NCI-H1092 treated with DMSO at 0.1 percent for 48 hours (cell line): Measurements from ENCODE around the gene SPATA1.
"Not testable (repeated sequence)": the region's sequence is repeated elsewhere in the genome, so short reads cannot be mapped to it uniquely, and the experiment has no call there.

Experiments
- DNase-seq: peaks from one replicate; lab custom pipeline; 2025; lab: John Stamatoyannopoulos, UW

The SPATA1 gene

DNA sequence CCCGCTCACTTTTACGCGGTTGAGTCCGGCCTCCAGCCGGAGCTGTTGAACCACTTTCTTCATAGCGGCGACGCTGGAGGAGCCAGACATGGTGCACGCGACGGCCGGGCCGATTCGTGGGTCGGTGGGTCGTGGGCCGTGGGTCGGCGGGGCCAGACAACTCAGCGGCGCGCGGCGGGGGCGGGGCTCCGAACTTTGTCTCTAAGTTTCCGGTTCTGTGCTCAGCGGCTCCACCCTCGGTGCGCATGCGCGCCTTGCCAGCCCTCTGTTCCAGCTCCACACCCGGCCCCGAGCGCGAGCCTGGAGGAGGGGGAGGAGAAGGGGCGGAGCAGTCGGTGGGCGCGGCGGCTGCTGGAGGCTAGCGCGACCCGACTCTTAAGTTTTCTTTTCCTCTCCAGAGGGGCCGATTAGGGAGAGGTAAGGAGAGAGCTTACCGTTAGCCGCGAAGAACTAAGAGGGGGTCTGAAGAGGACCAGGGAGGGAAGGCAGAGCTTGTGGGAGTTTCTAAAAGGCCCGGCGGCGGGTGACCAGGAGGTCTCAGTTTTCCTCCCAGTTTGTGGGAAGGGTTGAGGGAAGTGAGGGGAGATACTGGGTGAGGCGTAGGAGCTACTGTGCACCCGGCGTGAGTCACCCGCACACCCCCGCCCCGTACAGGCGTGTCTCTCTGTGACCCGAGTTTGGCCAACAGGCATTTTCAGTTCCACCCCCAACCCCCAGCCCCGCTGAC lies at the start of gene SPATA1, which contains the start of gene GNG5:
SPATA1 (plus strand) TSS at position 385 of the 727 bp plus-strand sequence. CDS start 9,974 bp downstream, outside the sequence.
GNG5 (minus strand) TSS at position 580 of the 727 bp plus-strand sequence; CDS start at position 90, 490 bp downstream.
- DNase-seq, result peak; percentile 94

DNA sequence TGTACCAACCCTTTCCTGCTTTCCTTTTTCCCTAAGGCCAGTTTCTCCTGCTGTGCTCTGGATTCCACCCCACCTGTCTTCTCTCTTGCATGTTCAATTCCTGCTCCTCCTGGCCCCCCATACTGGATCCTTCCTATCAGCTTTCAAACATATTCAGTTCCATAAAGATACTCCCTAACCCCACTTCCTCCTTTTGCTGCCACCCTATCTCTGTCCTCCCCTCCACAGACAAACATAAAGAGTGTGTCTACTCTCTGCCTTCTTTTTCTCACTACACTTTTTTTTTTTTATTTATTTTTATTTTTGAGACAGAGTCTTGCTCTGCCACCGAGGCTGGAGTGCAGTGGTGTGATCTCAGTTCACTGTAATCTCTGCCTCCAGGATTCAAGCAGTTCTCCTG lies 44.1 kb upstream of the SPATA1 start:
- no peak for DNase-seq

DNA sequence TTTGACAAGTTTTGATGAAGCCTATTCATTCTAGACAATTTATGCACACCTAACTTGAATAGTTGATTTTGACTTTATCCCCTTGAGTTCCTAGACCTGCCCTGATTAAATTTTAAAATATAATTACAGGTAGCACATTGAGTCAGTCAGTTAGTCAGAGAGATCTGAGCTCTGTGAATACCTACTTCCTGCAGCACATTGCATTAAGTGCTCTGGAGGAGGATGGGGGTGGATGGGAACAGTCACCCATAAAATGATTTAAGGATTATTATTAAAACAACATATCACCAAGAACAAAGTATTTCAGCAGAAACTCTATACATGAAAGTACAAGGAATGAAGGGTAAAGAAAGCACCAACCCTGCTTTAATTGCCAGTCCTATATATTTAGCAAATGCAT lies 38.9 kb upstream of the SPATA1 start:
- DNase-seq, result no peak

- DNase-seq, result no peak
These were observed 30.0 kb upstream of the SPATA1 start for GRCh38 chr1:84476225-84476624.

- DNase-seq, result peak; percentile 87
These were observed 27.0 kb upstream of the SPATA1 start, which contains the start of gene RPF1 for GRCh38 chr1:84478876-84479868. TSS of gene RPF1 (plus strand) at chr1:84479266. CDS start at chr1:84479282, 16 bp downstream.

DNA sequence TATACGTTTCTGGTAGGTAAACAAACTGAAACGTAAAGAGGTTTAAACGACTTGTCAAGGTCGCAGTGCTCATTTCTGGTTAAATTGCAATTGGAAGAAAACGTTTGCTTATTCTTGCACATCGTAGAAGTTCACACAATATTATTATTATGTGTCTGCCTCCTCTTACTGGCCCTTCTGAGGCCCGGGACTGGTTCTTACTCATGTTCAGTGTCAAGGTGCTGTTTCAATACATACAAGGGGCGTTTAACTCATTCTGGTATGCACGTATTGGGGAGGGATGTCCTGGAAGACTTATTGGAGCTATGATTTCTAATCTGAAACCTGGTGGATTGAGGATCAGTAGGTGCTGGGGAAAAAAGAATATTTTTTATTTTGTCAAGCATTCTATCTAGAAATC lies 26.2 kb upstream of the SPATA1 start:
- no peak for DNase-seq

DNA sequence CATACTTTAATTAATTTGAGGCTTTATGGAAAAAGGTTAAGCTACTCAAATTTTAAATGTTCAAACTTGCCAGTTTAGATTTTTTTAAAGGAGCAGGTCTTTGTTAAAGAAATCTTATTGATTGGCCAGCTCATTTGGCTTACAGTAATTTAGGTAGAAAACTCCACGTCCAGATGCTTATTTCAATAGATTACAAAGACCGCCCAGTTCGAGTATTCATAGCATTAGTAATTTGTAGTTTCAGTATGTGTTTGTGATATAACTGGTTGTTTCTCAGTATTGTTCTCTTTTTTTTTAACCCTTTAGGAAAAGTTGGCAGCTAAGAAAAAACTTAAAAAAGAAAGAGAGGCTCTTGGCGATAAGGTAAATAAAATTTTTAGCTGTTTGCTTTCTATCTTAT lies 25.5 kb upstream of the SPATA1 start:
- DNase-seq, result no peak

GRCh38 chr1:84481317-84481716 lies 24.9 kb upstream of the SPATA1 start:
- no peak for DNase-seq

DNA sequence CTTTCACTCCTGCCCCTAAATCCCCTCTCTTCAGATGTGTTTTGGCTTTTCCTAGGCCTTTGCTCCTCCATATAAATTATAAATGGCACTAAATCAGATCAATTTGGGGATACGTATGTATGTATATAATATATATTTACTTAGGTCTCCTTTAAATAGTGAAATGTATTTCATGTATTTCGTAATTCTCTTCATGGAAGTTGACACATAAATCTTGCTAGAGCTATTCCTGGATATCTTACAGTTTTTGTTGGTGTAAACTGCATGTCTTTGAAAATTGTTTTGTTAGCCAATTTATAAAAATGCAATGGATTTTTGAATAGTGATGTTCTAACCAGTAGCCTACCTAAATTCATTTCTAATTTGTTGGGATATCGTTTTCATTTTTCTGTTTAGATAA lies 18.1 kb upstream of the SPATA1 start:
- DNase-seq, result no peak

DNA sequence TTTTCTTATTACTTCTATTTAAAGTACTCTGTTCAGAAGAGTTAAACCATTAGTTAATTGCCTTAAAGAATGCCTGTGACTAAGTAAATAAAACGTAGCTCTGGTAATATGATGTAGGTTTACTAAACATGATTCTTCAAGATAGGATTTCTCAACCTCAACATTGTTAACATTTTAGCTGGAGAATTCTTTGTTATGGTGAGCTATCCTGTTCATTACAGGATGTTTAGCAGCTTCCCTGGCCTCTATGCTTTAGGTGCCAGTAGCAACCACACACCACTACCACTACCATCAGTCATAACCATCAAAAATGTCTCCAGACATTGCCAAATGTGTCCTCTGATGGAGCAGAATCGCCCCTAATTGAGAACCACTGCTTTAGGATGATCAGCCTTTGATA lies 16.4 kb upstream of the SPATA1 start:
- DNase-seq, result no peak

GRCh38 chr1:84492726-84493125 lies 13.5 kb upstream of the SPATA1 start:
- no peak for DNase-seq

DNA sequence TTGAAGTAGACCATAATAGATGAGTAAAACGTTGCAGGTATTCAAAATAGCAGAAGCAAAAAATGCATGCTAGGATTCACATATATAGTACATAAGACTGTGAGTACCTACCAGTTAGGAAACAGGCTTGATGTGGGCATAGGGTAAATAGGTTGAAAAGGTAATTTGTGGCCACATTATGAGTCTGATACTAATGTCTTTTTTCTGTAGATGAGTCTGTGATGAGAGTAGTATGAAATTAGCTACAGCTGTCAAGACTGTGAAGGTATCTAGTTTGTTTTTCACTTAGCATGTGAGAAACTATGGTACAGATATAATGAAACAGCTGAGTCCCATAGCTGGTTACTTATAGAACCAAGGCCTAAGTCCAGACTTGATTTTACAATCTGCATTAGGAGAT lies 12.4 kb upstream of the SPATA1 start:
- no peak for DNase-seq

DNA sequence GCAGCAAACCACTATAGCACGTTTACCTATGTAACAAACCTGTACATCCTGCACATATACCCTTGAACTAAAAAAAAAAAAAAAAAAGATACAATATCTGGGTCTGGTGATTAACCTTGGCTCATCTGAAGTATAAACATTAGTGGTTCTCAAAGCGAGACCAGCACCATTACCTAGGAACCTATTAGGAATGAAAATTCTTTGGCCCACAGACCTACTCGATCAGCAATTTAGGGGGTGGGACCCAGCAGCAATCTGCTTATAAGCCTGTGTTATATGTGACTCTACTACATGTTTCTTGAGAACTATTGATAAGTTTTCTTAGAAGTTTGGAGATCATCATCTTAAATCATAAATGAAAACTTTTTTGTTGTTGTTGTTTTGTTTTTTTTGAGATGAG lies 9.7 kb upstream of the SPATA1 start:
- DNase-seq, result no peak

- no peak for DNase-seq
These were observed 8.4 kb upstream of the SPATA1 start for GRCh38 chr1:84497631-84498275.

GRCh38 chr1:84502927-84503326 lies 3.3 kb upstream of the SPATA1 start:
- no peak for DNase-seq

- no peak for DNase-seq
These were observed 1.4 kb upstream of the SPATA1 start for GRCh38 chr1:84504580-84505492.

- peak; percentile 69 for DNase-seq
These were observed 639 bp upstream of the SPATA1 start for GRCh38 chr1:84505493-84506001.

DNA sequence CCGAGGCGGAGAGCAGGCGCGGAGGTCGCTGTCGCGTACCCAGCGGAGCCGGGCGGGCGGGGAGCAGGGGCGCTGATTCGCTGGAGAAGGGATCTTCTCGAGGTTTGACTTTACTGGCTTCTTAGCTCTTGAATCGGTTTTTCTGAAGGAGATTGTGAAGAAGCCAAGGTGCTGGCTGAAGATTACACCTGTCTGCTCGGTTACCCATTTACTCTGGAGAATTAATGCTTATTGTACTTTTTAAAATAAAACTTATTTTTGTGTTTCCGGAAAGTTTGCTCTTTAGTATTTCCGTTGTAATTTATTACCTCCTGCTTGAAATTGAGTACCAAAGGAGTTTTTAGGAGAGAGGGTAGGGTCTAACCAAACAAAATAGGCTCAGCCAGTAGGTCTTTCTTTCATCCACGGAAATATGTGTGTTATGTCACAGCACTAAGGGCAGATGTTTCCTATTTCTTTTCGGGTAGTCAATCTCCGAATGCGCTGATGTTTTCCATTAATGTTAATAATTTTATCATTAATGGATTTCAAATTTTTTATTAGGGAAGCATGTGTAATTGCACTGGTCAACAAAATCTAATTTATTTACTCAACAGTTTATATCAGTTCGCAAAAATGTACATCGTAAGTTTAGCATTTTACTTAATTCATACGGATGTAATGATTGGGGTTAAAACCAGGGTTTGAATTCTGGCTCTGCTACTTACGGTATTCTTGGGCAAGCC lies 705 bp downstream of the SPATA1 start:
- DNase-seq, result no peak

- not testable (repeated sequence) for DNase-seq
These were observed 1.7 kb downstream of the SPATA1 start for GRCh38 chr1:84507887-84508286.

DNA sequence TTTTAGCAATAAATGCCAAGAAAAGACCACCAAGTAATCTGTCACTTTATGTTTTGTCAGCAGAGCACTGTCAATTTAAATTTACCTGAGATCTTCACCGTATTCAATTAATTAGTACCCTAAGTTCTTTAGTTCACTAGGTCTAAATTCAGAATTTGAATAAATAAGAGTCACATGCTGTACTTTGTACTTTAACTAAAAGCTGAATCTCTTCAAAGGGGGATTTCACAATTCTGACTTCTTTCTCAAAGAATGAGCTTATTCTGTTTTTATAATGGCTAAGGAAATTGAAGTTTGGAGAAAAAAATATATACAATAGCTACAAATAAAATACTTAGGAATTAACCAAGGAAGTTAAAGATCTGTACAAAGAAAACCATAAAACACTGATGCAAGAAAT lies 2.3 kb downstream of the SPATA1 start:
- DNase-seq, result no peak
